ENCODE results near the gene MEIG1. TPM values are rescaled to one million over a fixed set of nuclear protein-coding genes. Genes with fewer than 3 reads are reported as not detected.

MEIG1 gene
- total and polyA plus RNA-seq, 2 donors (not counting 1 experiment from before 2014, with no cell fraction given) = 0.33 TPM; not detected in 1

DNA sequence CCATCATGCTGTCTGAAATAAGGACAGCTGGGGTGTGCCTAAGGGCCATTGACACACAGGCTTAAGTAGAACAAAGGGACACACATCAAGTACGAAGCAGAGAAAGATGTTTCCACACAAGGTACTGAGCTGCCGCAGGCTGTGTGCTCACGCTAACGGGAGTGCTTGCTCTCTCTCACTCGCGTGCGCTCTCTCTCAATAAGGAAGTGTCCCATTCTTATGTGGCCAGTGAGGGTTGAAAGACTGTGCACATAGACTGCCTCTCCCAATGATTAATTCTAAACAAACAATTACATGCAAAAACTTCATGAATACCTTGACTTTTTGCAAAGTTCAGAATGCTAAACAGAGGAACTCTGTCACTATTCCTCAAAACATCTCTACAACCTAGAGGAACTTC lies 35.2 kb upstream of the MEIG1 start:
- H4K20me1 ChIP-seq (ENCODE audit: control insufficient read depth, extremely low read depth, insufficient read depth, low read length) = no peaks in the 10 kb centered on the region
- H3K4me3 ChIP-seq (replicated peaks in 1 of 4; ENCODE audit: control extremely low read depth in 1 of 4, insufficient read depth in 1 of 4, low read depth in 3 of 4, low read length in 4 of 4) = no peak overlapping the region
- H3K27ac ChIP-seq (ENCODE audit: insufficient read depth, low read length) = no peak overlapping the region
- no peaks in the 10 kb centered on the region for H3K4me1 ChIP-seq (ENCODE audit: control insufficient read depth, extremely low read depth, insufficient read depth, low read length)
- peaks cover 18% of the 10 kb centered on the region for H3K36me3 ChIP-seq (ENCODE audit: control insufficient read depth, insufficient read depth, low read length)
- no peaks in the 10 kb centered on the region for H3K79me2 ChIP-seq (ENCODE audit: control insufficient read depth, insufficient read depth, low read length)
- no peak for DNase-seq (ENCODE audit: low read depth in 2 of 2)
- no peaks in the 10 kb centered on the region for H3K27me3 ChIP-seq (ENCODE audit: control insufficient read depth, insufficient read depth, low read length)
- no peak overlapping the region for H3K9ac ChIP-seq (ENCODE audit: insufficient read depth, low read length)
- TF ChIP-seq, protein P1, sequence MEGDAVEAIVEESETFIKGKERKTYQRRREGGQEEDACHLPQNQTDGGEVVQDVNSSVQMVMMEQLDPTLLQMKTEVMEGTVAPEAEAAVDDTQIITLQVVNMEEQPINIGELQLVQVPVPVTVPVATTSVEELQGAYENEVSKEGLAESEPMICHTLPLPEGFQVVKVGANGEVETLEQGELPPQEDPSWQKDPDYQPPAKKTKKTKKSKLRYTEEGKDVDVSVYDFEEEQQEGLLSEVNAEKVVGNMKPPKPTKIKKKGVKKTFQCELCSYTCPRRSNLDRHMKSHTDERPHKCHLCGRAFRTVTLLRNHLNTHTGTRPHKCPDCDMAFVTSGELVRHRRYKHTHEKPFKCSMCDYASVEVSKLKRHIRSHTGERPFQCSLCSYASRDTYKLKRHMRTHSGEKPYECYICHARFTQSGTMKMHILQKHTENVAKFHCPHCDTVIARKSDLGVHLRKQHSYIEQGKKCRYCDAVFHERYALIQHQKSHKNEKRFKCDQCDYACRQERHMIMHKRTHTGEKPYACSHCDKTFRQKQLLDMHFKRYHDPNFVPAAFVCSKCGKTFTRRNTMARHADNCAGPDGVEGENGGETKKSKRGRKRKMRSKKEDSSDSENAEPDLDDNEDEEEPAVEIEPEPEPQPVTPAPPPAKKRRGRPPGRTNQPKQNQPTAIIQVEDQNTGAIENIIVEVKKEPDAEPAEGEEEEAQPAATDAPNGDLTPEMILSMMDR (conservative IDR thresholded peaks at IDR 0.05 in 1 of 2, IDR thresholded peaks at IDR 0.05 in 1 of 2; ENCODE audit: low read depth in 1 of 2, low read length in 2 of 2) = no peak
- TF ChIP-seq EZH2 (IDR thresholded peaks at IDR 0.05; ENCODE audit: low read length, missing control alignments) = no peak
- no peak overlapping the region for H3K4me2 ChIP-seq (ENCODE audit: extremely low read depth, insufficient read depth, low read length)
- no peak overlapping the region for H2AFZ ChIP-seq (ENCODE audit: low read length)
- H3K9me3 ChIP-seq (ENCODE audit: control insufficient read depth, insufficient read depth, low read depth, low read length) = no peaks in the 10 kb centered on the region

DNA sequence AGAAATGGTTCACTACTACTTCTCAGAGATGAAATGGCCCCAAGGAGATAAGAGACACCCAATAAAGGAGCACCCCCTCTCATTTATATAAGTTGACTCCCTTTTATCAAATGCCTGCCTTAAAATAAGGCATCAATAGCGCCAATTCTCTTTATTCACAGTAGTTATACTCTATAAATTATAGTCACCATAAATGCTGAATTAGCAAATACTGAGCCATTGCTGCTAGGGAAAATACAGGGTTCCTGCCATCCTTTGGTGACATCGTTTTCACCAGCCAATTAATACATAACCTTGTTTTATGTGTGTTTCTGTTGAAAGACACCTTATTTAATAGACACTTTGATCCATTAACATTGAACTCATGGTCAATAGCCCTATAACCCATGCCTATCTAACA lies 33.9 kb upstream of the MEIG1 start:
- H3K27ac ChIP-seq (ENCODE audit: insufficient read depth, low read length) = no peak overlapping the region
- H3K4me3 ChIP-seq (replicated peaks in 1 of 4; ENCODE audit: control extremely low read depth in 1 of 4, insufficient read depth in 1 of 4, low read depth in 3 of 4, low read length in 4 of 4) = no peak overlapping the region
- H4K20me1 ChIP-seq (ENCODE audit: control insufficient read depth, extremely low read depth, insufficient read depth, low read length) = no peaks in the 10 kb centered on the region
- no peak overlapping the region for H2AFZ ChIP-seq (ENCODE audit: low read length)
- DNase-seq (ENCODE audit: low read depth in 2 of 2) = no peak
- H3K9ac ChIP-seq (ENCODE audit: insufficient read depth, low read length) = no peak overlapping the region
- TF ChIP-seq, protein P1 (conservative IDR thresholded peaks at IDR 0.05 in 1 of 2, IDR thresholded peaks at IDR 0.05 in 1 of 2; ENCODE audit: low read depth in 1 of 2, low read length in 2 of 2) = no peak
- TF ChIP-seq EZH2 (IDR thresholded peaks at IDR 0.05; ENCODE audit: low read length, missing control alignments) = no peak
- no peaks in the 10 kb centered on the region for H3K4me1 ChIP-seq (ENCODE audit: control insufficient read depth, extremely low read depth, insufficient read depth, low read length)
- peaks cover 16% of the 10 kb centered on the region for H3K36me3 ChIP-seq (ENCODE audit: control insufficient read depth, insufficient read depth, low read length)
- H3K79me2 ChIP-seq (ENCODE audit: control insufficient read depth, insufficient read depth, low read length) = no peaks in the 10 kb centered on the region
- H3K9me3 ChIP-seq (ENCODE audit: control insufficient read depth, insufficient read depth, low read depth, low read length) = no peaks in the 10 kb centered on the region
- no peak overlapping the region for H3K4me2 ChIP-seq (ENCODE audit: extremely low read depth, insufficient read depth, low read length)
- H3K27me3 ChIP-seq (ENCODE audit: control insufficient read depth, insufficient read depth, low read length) = no peaks in the 10 kb centered on the region

DNA sequence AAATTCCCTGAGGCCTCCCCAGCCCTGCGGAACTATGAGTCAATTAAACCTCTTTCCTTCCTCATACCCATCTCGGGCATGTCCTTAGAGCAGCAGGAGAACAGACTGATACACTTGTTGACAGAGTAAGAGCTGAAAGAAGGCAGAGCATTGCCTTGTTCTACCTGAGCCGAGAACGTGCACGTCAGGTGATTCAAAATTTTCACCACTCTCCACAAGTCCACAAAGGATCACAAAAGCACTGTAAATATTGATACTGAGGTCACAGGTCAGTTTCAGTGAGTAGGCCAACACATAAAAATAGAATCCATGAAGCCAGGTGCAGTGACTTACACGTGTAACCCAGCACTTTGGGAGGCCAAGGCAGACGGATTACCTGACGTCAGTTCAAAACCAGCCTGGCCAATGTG lies 33.1 kb upstream of the MEIG1 start:
- H3K36me3 ChIP-seq (ENCODE audit: control insufficient read depth, insufficient read depth, low read length) = peaks cover 12% of the 10 kb centered on the region
- TF ChIP-seq, protein P1 (conservative IDR thresholded peaks at IDR 0.05 in 1 of 2, IDR thresholded peaks at IDR 0.05 in 1 of 2; ENCODE audit: low read depth in 1 of 2, low read length in 2 of 2) = no peak
- TF ChIP-seq EZH2 (IDR thresholded peaks at IDR 0.05; ENCODE audit: low read length, missing control alignments) = no peak

More for the DNA sequence above, 33.1 kb upstream of the MEIG1 start:
- no peak overlapping the region for H3K27ac ChIP-seq (ENCODE audit: insufficient read depth, low read length)
- H3K9me3 ChIP-seq (ENCODE audit: control insufficient read depth, insufficient read depth, low read depth, low read length) = no peaks in the 10 kb centered on the region
- H3K4me3 ChIP-seq (replicated peaks in 1 of 4; ENCODE audit: control extremely low read depth in 1 of 4, insufficient read depth in 1 of 4, low read depth in 3 of 4, low read length in 4 of 4) = no peak overlapping the region
- H3K79me2 ChIP-seq (ENCODE audit: control insufficient read depth, insufficient read depth, low read length) = no peaks in the 10 kb centered on the region
- H3K27me3 ChIP-seq (ENCODE audit: control insufficient read depth, insufficient read depth, low read length) = no peaks in the 10 kb centered on the region
- no peak overlapping the region for H3K4me2 ChIP-seq (ENCODE audit: extremely low read depth, insufficient read depth, low read length)
- H3K9ac ChIP-seq (ENCODE audit: insufficient read depth, low read length) = no peak overlapping the region
- no peaks in the 10 kb centered on the region for H3K4me1 ChIP-seq (ENCODE audit: control insufficient read depth, extremely low read depth, insufficient read depth, low read length)
- no peak for DNase-seq (ENCODE audit: low read depth in 2 of 2)
- no peak overlapping the region for H2AFZ ChIP-seq (ENCODE audit: low read length)
- H4K20me1 ChIP-seq (ENCODE audit: control insufficient read depth, extremely low read depth, insufficient read depth, low read length) = no peaks in the 10 kb centered on the region

Data from fibroblast of lung (primary cell).